Lung (tissue), 12 donors: ENCODE measurements around the gene COA6. TPM values are rescaled to one million over a fixed set of nuclear protein-coding genes. Genes with fewer than 3 reads are reported as not detected.

Experiments
- ATAC-seq: fragments of 200-7000 bp; cut with Tn5 transposase; one replicate; pipeline ENCODE4 v1.9.1; 2020; ENCODE audit warnings: moderate number of reproducible peaks; ENCODE audit not compliant: insufficient read depth, low FRiP score
- DNase-seq, 3 donors: peaks; one replicate each; pipeline ENCODE4 v3.0.0-alpha.2; 2013 to 2017
- H3K27ac ChIP-seq, 2 donors: one replicate each; pipeline ENCODE4 v1.5.1; 2013; ENCODE audit warnings: mild to moderate bottlenecking in 2 of 2, moderate library complexity in 2 of 2, control low read depth in 1 of 2, inconsistent platforms in 1 of 2, low read depth in 1 of 2, low read length in 1 of 2
- H3K27me3 ChIP-seq, 3 donors: one replicate each; pipeline ENCODE4 v1.5.1; 2013; ENCODE audit warnings: low read length in 2 of 3; ENCODE audit not compliant: control insufficient read depth in 3 of 3, insufficient read depth in 3 of 3
- H3K36me3 ChIP-seq, 4 donors: one replicate each; pipeline ENCODE4 v1.5.1; 2013; ENCODE audit warnings: low read length in 4 of 4, mild to moderate bottlenecking in 1 of 4, moderate library complexity in 1 of 4; ENCODE audit not compliant: control insufficient read depth in 4 of 4, insufficient read depth in 4 of 4
- H3K4me1 ChIP-seq, 5 donors: one replicate each; pipeline ENCODE4 v1.5.1; 2013; ENCODE audit warnings: low read length in 5 of 5, mild to moderate bottlenecking in 2 of 5, moderate library complexity in 1 of 5; ENCODE audit not compliant: control insufficient read depth in 5 of 5, insufficient read depth in 5 of 5
- H3K4me3 ChIP-seq: one replicate; pipeline ENCODE4 v1.5.1; 2013; ENCODE audit warnings: mild to moderate bottlenecking, control low read depth, moderate library complexity
- H3K9ac ChIP-seq, 2 donors: one replicate each; pipeline ENCODE4 v1.5.1; 2013; ENCODE audit warnings: low read length in 2 of 2, control low read depth in 1 of 2; ENCODE audit not compliant: insufficient read depth in 1 of 2
- H3K9me3 ChIP-seq, 4 donors: one replicate each; pipeline ENCODE4 v1.5.1; 2013; ENCODE audit warnings: low read length in 3 of 4, mild to moderate bottlenecking in 1 of 4, moderate library complexity in 1 of 4; ENCODE audit not compliant: control insufficient read depth in 4 of 4, insufficient read depth in 3 of 4
- CTCF ChIP-seq: IDR thresholded peaks from 2 replicates; pipeline ENCODE4 v1.5.1; 2012; ENCODE audit warnings: mild to moderate bottlenecking; ENCODE audit errors: control extremely low read depth, extremely low read depth
- WGBS, 2 donors: extraction: QIAGEN DNeasy Blood & Tissue Kit; methylation state at CpG; one replicate each; pipeline ENCODE4 v1.1.7; 2013; 5-methylcytosine and 5-hydroxymethylcytosine counted together
- polyA plus RNA-seq, 2 donors: library from polyadenylated mRNA; stranded (reverse); fragments of 200-250 nt; gene quantifications; one replicate each; pipeline ENCODE4 v1.2.1, GENCODE V29; 2013
- total RNA-seq, 2 donors: library from RNA; depleted of rRNA in 1 of 2; stranded (reverse); fragments of >200 nt in 1 of 2; gene quantifications; one replicate each; pipeline ENCODE4 v1.2.1, GENCODE V29; 2014 to 2021
- donor health status: control.
- donor health status: control.
- donor health status: Bipolar disorder and iron deficiency.
- donor health status: healthy.
- donor health status: DM: yes; HTN: yes; CAD: no.

COA6 gene
- total and polyA plus RNA-seq, 4 donors: 12.9 to 67.5 (median 40.3) TPM

DNA sequence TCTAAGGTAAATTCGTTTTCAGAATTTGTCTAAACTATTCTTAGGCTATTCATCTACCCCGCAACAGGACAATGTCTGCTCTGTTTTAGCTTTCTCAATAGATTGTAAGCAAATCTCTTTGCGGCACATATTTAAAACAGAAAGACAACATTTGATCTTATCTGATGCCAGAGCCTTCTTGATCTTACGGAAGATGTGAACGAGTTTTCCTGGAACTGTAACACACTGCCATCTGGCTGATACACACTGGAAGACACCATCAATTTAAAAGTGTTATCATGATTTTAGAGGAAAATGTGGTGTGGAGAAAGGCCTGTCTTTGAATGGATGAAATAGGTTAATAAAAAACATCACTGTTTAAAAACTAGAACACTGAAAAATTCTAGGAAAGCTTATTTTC lies 36.1 kb downstream of the COA6 start:
- peak in 1 of 3 donors; percentile 24 for DNase-seq
- H3K27me3 ChIP-seq: no peaks in the 10 kb centered on the region
- no peak for ATAC-seq
- H3K4me1 ChIP-seq: peaks cover 0 to 8% (median 0%) of the 10 kb centered on the region in 5 donors
- no peak for TF ChIP-seq CTCF
- no peaks in the 10 kb centered on the region for H3K9me3 ChIP-seq
- H3K4me3 ChIP-seq: no peak overlapping the region
- no peak overlapping the region for H3K9ac ChIP-seq
- H3K36me3 ChIP-seq: peaks cover 0 to 13% (median 7%) of the 10 kb centered on the region in 4 donors
- 63 to 72% methylated on average over 5 of the region's 5 CpGs for WGBS, 2 donors
- no peak overlapping the region for H3K27ac ChIP-seq

DNA sequence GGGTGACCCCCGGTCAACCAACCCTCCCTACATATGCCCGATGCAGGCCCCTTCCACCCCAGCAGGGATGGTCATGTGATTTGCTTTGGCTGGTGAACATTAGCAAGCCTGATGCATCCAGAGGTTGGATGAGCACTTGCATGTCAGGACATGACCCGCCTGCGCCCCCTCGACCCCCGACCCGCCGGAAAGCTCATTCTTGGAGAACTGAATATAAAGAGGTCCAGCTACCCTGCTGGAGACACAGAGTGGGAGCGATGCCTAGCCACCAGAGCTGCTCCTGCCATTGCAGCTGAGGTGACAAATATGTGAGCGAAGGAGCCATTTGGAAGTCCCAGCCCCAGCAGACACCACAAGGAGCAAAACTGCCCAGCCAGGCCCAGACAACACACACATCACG lies 39.6 kb downstream of the COA6 start:
- WGBS, 2 donors: 91 to 93% methylated on average over 11 of the region's 11 CpGs
- Histone ChIP-seq H3K9me3 (no peaks in the 10 kb centered on the region), H3K27ac (no peak overlapping the region), H3K4me3 (no peak overlapping the region), H3K36me3 (peaks cover 0 to 18% (median 12%) of the 10 kb centered on the region in 4 donors), H3K4me1 (no peaks in the 10 kb centered on the region), H3K27me3 (no peaks in the 10 kb centered on the region), H3K9ac (no peak overlapping the region)
- ATAC-seq (no peak), DNase-seq (no peak)
- no peak for TF ChIP-seq CTCF

DNA sequence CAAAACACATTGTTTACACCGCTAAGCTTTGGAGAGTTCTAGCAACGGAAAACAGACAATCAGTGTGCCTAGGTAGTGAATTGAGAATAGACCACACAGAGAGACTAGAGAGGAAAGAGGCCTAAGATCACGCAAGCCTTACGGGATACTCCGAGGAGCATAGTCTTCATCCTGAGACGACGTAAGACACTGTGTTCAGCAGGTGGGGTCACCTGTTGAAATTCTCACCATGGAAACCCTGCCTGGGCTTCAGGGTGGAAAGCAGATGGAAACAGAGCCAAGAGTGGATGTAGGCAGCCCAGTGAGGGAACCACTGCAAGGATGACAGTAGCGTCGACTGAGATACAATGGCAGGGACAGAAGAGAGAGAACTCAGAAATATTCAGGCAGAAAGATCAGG lies 40.2 kb downstream of the COA6 start:
- H3K27ac ChIP-seq: no peak overlapping the region
- no peaks in the 10 kb centered on the region for H3K4me1 ChIP-seq
- H3K9ac ChIP-seq: no peak overlapping the region
- H3K9me3 ChIP-seq: no peaks in the 10 kb centered on the region
- no peak overlapping the region for H3K4me3 ChIP-seq
- ATAC-seq (no peak), DNase-seq (no peak)
- peaks cover 0 to 18% (median 12%) of the 10 kb centered on the region in 4 donors for H3K36me3 ChIP-seq
- H3K27me3 ChIP-seq: no peaks in the 10 kb centered on the region
- no peak for TF ChIP-seq CTCF
- 96 to 98% methylated on average over 9 of the region's 9 CpGs for WGBS, 2 donors

DNA sequence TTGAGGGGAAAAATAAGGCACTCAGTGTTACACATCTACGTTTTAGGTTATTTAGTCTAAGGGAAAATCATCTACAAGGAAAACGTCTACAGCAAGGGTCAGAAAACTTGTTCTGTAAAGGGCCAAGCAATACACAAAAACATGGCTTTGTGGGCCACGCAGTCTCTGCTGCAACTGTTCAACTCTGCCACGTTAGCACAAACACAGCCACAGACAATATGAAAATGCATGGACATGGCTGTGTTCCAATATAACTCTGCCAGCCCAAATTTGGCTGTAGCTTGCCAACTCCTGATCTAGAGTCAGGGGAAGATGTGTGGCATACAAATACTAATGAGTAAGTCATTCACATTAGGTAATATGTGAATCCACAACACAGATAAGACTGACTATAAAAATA lies 40.7 kb downstream of the COA6 start:
- Histone ChIP-seq H3K9me3 (no peaks in the 10 kb centered on the region), H3K4me3 (no peak overlapping the region), H3K36me3 (peaks cover 0 to 16% (median 10%) of the 10 kb centered on the region in 4 donors), H3K9ac (no peak overlapping the region), H3K4me1 (no peaks in the 10 kb centered on the region), H3K27me3 (no peaks in the 10 kb centered on the region), H3K27ac (no peak overlapping the region)
- WGBS, 2 donors: 89 to 96% methylated on average over 4 of the region's 4 CpGs
- ATAC-seq (no peak), DNase-seq (no peak)
- TF ChIP-seq CTCF: no peak
